Measurements from ENCODE around the gene FAU.
A peak's percentile ranks its signal among the peaks of the same experiment; 100 is the strongest.

Gene FAU

GRCh38 chr11:65107751-65108468 is 14.0 kb downstream of the FAU start:
- DNase-seq (ENCODE audit: low spot score), result no peak

DNA sequence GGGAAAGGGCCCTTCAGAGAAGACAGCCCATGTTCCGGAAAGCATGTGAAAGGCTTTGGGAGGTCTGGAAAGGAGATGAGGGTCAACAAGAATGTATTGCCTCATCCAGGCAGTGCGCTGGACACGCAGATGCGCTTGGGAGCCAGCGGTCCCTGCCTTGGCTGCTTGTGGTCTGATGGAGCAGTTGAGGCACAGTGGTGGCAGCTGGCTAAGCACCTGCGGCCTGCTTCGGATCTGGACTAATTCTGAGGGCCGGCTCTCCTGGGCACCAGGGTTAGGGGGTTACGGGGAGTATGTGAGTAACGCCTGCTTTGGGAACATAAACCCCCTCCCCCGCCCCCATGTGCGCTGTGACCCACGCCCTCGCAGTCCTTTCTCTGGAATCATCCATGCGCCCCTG is 14.9 kb downstream of the FAU start:
- no peak for DNase-seq (ENCODE audit: low spot score)

GRCh38 chr11:65104628-65105027 is 17.3 kb downstream of the FAU start:
- no peak for DNase-seq (ENCODE audit: low spot score)

DNA sequence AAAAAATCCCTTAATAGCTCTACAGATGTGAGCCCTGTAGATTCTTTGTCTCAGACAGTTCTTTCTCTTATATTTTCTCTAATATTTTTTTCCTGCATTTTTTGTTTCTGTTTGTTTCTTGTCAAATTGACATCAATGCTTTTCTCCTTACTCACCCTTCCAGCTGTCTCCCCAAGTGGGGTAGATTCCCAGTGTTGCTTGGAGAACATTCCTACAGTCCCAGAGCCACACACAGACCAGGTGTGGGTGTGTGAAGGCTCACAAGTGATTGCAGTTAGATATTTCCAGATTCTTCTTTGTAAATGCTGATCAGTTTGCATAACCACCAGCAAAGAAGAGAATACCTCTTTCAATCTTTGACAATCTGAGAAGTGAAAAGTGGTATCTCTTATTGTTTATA is 18.5 kb downstream of the FAU start:
- DNase-seq (ENCODE audit: low spot score), result no peak

- no peak for DNase-seq (ENCODE audit: low spot score)
Observed at GRCh38 chr11:65102142-65103095, 19.5 kb downstream of the FAU start.

GRCh38 chr11:65100674-65101350 is 21.1 kb downstream of the FAU start:
- DNase-seq (ENCODE audit: low spot score), result no peak

GRCh38 chr11:65096926-65097325 is 25.0 kb downstream of the FAU start:
- DNase-seq (ENCODE audit: low spot score), result no peak

- DNase-seq (ENCODE audit: low spot score), result peak; percentile 89
Observed at GRCh38 chr11:65095974-65096806, 25.7 kb downstream of the FAU start, which contains the start of gene VPS51. Gene VPS51, plus strand, starts transcription at chr11:65096214. Its CDS starts 37 bp downstream, at chr11:65096251.

GRCh38 chr11:65095427-65095826 is 26.5 kb downstream of the FAU start:
- DNase-seq (ENCODE audit: low spot score), result no peak

GRCh38 chr11:65090628-65091027 is 31.3 kb downstream of the FAU start:
- no peak for DNase-seq (ENCODE audit: low spot score)

DNA sequence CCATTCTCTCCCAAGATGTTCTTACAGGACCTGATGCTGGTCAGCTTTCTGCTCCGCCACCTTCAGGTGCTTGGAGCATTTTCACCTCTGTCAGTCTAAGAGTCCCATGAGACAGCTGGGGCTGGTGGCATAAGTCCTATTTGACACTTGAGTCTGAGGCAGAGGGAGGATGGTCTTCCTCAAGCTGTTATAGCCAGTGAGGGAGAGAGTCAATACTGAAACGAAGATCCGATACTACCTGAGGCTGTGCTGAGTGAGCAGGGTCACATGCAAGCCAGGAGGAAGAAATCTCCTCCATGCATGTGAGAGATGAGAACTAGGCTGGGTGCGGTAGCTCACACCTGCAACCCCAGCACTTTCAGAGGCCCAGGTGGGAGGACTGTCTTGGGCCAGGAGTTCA is 32.3 kb downstream of the FAU start:
- no peak for DNase-seq (ENCODE audit: low spot score)

GRCh38 chr11:65087827-65088226 is 34.1 kb downstream of the FAU start:
- DNase-seq (ENCODE audit: low spot score), result no peak

DNA sequence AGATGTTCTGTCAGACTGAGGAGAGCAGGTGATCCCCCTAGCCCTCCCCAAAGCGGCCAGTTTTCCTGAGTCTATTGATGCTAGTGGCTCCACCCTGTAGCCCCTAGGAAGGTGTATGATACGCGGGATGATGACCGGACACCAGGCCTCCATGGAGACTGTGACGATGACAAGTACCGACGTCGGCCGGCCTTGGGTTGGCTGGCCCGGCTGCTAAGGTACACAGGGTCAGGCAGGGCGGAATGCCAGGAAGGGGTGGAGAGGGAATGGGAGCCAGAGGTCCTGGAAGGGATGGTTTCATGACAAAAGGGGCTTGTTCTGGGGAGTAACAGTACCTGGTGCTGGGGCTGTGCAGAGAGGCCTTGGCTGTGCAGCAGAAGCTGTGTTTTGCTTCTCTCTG is 34.7 kb downstream of the FAU start:
- no peak for DNase-seq (ENCODE audit: low spot score)

- no peak for DNase-seq (ENCODE audit: low spot score)
Observed at GRCh38 chr11:65086809-65087208, 35.1 kb downstream of the FAU start.

DNA sequence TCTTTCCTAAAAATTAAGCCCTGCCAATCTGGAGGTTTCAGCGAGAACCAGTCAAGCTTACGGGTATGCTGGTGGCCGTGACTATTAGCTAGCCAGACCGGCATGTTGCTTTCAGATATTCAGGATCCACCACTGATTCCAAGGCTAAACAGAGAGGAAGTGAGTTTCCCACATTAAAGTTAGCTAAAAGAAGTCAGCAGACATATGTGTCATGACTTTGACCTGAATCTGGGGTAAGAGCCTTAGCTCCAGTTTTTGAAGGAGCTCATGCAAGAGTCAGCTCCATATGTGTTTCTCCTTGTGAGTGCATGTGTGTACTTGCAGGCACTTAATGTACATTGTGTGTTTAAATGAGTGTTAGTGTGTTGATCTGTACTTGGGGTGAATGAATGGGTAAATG is 36.5 kb downstream of the FAU start:
- no peak for DNase-seq (ENCODE audit: low spot score)

DNA sequence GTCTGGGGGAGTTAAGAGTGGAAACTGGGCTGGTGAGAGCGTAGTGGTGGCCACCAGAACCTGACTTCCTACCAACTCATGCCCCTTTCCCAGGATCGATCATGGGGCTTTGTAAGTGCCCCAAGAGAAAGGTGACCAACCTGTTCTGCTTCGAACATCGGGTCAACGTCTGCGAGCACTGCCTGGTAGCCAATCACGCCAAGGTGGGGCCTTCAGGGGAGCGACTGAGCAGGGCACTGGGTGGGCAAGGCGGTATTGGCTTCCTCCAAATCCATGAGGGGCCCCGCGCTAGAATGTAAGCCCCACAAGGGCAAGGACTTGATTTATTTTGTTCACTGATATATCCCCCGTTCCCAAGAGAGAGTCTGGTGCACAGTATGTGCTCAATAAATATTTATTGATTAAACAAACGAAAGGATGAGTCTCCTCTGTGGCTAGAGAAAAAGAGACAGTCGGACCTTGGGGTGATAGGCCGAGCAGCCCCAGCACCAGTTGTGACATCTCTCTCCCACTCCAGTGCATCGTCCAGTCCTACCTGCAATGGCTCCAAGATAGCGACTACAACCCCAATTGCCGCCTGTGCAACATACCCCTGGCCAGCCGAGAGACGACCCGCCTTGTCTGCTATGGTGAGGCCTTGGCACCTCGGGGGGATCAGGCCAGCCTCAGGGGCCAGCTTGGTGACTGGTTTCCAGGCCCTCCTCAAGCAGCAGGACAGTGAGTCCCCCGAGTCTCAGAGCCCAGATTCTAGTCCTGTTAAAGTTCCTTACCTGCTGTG is 37.1 kb downstream of the FAU start:
- no peak for DNase-seq (ENCODE audit: low spot score)

DNA sequence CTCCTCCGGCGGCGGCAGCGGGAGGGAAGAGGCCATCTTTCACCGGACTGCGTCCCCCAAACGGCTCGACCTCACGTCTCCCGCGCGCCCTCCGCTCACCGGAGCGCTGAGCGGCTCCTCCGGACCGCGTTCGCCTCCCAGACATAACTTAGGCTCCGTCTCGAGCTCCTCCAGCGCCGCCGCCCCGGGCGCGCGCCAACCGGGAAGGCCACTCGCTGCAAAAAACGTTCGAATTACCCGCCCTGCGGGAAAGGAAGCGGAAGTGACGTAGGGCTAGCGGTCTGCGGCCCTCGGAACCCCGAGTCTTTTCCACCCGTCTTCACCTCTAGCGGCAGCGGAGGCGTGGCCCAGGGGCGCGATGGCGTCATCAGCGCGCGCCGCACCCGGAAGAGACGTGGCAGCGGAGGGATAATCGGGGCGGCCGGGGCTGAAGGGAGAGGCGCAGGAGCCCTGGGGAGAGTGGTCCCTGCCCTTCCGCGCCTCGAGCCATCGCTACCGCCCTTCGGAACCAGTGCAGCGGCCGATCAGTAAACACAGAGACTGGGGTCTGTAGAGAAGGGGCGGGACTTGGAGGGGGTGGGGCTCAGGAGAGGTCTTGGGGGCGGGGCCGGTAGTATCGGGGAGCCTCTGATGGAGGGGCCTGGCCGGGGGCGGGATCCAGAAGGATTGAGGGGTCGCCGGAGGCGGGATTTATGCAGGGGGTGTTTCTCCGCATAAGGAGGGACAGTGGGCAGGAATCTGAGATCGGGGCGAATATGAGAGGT is 37.9 kb downstream of the FAU start, which contains the start of the genes CDCA5 and ZFPL1:
Gene CDCA5 (minus strand): TSS at position 207 of the 764 bp plus-strand sequence. CDS start 62 bp downstream, at position 145.
Gene ZFPL1 (plus strand): TSS at position 389 of the 764 bp plus-strand sequence. CDS start 477 bp downstream, outside the sequence.
- DNase-seq (ENCODE audit: low spot score), result peak; percentile 95

DNA sequence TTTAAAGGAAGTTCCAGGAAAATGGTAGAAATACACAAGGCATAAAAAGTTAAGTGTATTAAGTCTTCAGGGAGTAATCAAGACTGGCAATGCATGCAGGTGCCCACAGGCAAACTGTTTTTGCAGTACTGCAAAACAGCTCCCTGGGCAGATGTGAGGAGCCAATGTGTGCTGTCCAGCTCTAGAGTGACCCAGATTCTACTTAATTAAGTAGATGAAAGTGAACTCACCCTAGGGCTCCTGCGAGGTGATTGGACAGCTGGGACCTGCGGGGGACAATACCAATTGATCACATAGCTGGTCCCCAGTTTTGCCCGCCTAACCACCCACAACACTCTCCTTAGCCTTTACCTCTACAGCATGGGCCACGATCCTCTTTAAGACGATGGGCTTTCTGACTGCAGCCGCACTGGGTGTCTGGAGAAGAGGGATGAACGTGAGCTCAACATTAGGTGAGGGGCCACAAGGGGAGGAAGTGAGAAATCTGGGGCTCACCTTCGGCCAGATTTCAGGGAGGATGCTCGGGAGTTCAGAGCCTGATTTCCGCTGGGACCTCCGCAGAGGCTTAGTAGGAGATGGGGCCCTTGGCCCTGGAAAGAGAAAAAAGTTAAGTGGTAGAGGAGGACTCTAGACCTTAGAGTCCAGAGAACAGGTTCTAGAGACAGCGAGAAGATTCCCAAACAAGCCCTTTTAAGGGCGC is 38.6 kb downstream of the FAU start:
- DNase-seq (ENCODE audit: low spot score), result no peak

DNA sequence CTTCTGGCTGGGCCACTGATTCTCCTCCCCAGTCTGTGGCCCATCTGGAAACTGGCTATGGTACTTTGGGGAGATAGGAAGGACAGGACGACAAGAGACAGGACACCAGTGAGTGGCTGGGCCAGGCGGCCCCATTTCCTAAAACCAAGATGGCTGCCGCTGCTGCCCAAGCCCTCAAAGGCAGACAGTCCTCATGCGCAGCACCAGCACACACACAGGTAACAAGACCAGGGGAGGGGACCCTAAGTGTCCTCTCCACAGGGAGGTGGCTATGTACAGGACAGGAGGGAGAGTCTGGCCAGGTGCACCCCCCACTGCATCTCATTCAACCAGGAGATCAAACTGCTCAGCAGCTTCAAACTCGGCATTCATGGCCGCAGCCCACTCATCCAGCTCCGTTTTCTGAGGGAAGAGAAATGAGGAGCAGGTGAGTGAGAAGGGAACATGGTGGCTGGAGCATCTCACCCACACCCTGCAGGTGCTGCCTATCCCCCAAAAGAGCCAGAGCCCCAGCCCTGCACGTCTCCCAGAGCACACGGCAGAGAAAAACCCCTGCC is 43.1 kb downstream of the FAU start:
- no peak for DNase-seq (ENCODE audit: low spot score)

Measured in kidney tubule cell (primary cell).